ENCODE data around the gene TSSK6. TPM values are rescaled to one million over a fixed set of nuclear protein-coding genes. Genes with fewer than 3 reads are reported as not detected.

Gene TSSK6
- total and polyA plus RNA-seq, 10 of the 15 experiments (the other 5 are each of a cell fraction or from before 2014, with no cell fraction given), result 0.06 to 3.6 (median 0.98) TPM; not detected in 2

DNA sequence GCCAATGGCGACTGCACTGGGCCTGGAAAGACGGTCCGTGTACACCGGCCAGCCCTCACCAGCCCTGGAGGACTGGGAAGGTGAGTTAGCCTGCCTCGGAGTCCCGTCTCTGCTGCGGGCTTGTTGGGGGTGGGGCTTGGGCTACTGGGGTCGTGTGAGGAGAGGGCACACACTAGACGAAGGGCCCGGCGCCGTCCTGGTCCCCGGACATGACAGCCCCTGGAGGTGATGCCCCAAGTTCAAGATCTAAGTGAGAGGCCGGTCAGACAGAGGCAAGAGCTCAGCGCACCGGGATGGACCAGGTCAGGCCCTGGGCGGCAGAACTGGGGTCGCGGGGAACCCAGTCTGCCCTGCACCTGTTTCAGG is 24.3 kb upstream of the TSSK6 start:
- Histone ChIP-seq H3K9me3 (replicated peaks; ENCODE audit: control insufficient read depth, insufficient read depth, low read length) (no peaks in the 10 kb centered on the region; the same call in 2 of the 3 replicates), H3K27ac (ENCODE audit: control insufficient read depth, insufficient read depth) (no peak overlapping the region), H3K36me3 (ENCODE audit: control insufficient read depth in 2 of 2, insufficient read depth in 2 of 2, low read length in 1 of 2) (no peaks in the 10 kb centered on the region), H4K20me1 (ENCODE audit: control insufficient read depth, insufficient read depth) (no peaks in the 10 kb centered on the region), H3K27me3 (replicated peaks in 1 of 2; ENCODE audit: control insufficient read depth in 2 of 2, insufficient read depth in 2 of 2, low read length in 1 of 2) (peaks cover 0 to 3% of the 10 kb centered on the region in 2 experiments; a peak in 1 of 4 replicates), H3K4me1 (ENCODE audit: control insufficient read depth, insufficient read depth, low read length) (peaks cover 3% of the 10 kb centered on the region), H3K79me2 (ENCODE audit: control insufficient read depth, insufficient read depth, low read length) (no peaks in the 10 kb centered on the region), H2AFZ (ENCODE audit: control insufficient read depth, low read depth, low read length) (no peak overlapping the region), H3K9ac (ENCODE audit: control insufficient read depth, insufficient read depth, low read length) (no peak overlapping the region), H3K4me3 (no peak overlapping the region), H3K4me2 (ENCODE audit: control insufficient read depth, insufficient read depth) (no peak overlapping the region)
- ChIA-PET SMC1A (ENCODE audit: uncharacterized antibody, unreplicated experiment) (no interaction called here), CTCF (interaction anchor here (0.7 to 1.7 kb wide), 2 partner anchors 14 to 20 kb away, joined by 3 to 5 read pairs; no protein-coding TSS in a partner anchor), POLR2A (no interaction called here), RAD21 (ENCODE audit: unreplicated experiment) (interaction anchor here (0.9 kb wide), 1 partner anchor 9 kb away, joined by 5 read pairs; no protein-coding TSS in a partner anchor)
- 85% methylated on average over 19 of the region's 19 CpGs for WGBS (ENCODE audit: insufficient coverage, insufficient replicate concordance, low lambda C conversion rate, missing lambda C conversion rate)
- in situ Hi-C loops (cut with MboI), result loop anchor here (25.0 kb wide), 4 partner anchors 873 to 1498 kb away; partner anchors contain the start of genes ZNF66 and ZNF737
- DNase-seq (ENCODE audit: low read depth, low spot score) (no peak), FAIRE-seq (no peak), ATAC-seq (no peak)
- BruUV-seq (replicated peaks), result no TSS peak
- intact Hi-C loops (cut with micrococcal nuclease; ENCODE audit: unreplicated experiment), result no loop called here
- no peak for TF ChIP-seq KLF5 (IDR thresholded peaks at IDR 0.05; ENCODE audit: partially characterized antibody)
- TF ChIP-seq, protein P1, sequence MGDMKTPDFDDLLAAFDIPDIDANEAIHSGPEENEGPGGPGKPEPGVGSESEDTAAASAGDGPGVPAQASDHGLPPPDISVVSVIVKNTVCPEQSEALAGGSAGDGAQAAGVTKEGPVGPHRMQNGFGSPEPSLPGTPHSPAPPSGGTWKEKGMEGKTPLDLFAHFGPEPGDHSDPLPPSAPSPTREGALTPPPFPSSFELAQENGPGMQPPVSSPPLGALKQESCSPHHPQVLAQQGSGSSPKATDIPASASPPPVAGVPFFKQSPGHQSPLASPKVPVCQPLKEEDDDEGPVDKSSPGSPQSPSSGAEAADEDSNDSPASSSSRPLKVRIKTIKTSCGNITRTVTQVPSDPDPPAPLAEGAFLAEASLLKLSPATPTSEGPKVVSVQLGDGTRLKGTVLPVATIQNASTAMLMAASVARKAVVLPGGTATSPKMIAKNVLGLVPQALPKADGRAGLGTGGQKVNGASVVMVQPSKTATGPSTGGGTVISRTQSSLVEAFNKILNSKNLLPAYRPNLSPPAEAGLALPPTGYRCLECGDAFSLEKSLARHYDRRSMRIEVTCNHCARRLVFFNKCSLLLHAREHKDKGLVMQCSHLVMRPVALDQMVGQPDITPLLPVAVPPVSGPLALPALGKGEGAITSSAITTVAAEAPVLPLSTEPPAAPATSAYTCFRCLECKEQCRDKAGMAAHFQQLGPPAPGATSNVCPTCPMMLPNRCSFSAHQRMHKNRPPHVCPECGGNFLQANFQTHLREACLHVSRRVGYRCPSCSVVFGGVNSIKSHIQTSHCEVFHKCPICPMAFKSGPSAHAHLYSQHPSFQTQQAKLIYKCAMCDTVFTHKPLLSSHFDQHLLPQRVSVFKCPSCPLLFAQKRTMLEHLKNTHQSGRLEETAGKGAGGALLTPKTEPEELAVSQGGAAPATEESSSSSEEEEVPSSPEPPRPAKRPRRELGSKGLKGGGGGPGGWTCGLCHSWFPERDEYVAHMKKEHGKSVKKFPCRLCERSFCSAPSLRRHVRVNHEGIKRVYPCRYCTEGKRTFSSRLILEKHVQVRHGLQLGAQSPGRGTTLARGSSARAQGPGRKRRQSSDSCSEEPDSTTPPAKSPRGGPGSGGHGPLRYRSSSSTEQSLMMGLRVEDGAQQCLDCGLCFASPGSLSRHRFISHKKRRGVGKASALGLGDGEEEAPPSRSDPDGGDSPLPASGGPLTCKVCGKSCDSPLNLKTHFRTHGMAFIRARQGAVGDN (IDR thresholded peaks at IDR 0.05), result no peak
- TF ChIP-seq, protein P2, sequence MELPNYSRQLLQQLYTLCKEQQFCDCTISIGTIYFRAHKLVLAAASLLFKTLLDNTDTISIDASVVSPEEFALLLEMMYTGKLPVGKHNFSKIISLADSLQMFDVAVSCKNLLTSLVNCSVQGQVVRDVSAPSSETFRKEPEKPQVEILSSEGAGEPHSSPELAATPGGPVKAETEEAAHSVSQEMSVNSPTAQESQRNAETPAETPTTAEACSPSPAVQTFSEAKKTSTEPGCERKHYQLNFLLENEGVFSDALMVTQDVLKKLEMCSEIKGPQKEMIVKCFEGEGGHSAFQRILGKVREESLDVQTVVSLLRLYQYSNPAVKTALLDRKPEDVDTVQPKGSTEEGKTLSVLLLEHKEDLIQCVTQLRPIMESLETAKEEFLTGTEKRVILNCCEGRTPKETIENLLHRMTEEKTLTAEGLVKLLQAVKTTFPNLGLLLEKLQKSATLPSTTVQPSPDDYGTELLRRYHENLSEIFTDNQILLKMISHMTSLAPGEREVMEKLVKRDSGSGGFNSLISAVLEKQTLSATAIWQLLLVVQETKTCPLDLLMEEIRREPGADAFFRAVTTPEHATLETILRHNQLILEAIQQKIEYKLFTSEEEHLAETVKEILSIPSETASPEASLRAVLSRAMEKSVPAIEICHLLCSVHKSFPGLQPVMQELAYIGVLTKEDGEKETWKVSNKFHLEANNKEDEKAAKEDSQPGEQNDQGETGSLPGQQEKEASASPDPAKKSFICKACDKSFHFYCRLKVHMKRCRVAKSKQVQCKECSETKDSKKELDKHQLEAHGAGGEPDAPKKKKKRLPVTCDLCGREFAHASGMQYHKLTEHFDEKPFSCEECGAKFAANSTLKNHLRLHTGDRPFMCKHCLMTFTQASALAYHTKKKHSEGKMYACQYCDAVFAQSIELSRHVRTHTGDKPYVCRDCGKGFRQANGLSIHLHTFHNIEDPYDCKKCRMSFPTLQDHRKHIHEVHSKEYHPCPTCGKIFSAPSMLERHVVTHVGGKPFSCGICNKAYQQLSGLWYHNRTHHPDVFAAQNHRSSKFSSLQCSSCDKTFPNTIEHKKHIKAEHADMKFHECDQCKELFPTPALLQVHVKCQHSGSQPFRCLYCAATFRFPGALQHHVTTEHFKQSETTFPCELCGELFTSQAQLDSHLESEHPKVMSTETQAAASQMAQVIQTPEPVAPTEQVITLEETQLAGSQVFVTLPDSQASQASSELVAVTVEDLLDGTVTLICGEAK (IDR thresholded peaks at IDR 0.05; ENCODE audit: borderline replicate concordance), result no peak
- no peak for TF ChIP-seq ZNF384 (IDR thresholded peaks at IDR 0.05; ENCODE audit: borderline replicate concordance, low read depth, low read length)
- TF ChIP-seq BRCA1 (IDR thresholded peaks at IDR 0.05; ENCODE audit: low read depth, low read length), result no peak
- no peak for TF ChIP-seq TAF1 (IDR thresholded peaks at IDR 0.05; ENCODE audit: borderline replicate concordance, low read depth, low read length)
- TF ChIP-seq, protein P3, sequence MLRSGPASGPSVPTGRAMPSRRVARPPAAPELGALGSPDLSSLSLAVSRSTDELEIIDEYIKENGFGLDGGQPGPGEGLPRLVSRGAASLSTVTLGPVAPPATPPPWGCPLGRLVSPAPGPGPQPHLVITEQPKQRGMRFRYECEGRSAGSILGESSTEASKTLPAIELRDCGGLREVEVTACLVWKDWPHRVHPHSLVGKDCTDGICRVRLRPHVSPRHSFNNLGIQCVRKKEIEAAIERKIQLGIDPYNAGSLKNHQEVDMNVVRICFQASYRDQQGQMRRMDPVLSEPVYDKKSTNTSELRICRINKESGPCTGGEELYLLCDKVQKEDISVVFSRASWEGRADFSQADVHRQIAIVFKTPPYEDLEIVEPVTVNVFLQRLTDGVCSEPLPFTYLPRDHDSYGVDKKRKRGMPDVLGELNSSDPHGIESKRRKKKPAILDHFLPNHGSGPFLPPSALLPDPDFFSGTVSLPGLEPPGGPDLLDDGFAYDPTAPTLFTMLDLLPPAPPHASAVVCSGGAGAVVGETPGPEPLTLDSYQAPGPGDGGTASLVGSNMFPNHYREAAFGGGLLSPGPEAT (IDR thresholded peaks at IDR 0.05; ENCODE audit: low read depth), result no peak
- no peak for TF ChIP-seq TBL1XR1 (IDR thresholded peaks at IDR 0.05; ENCODE audit: low read depth, low read length)

Measured in GM12878 (cell line).